AG04450 (cell line): Measurements from ENCODE around the gene SIPA1L3. TPM values are rescaled to one million over a fixed set of nuclear protein-coding genes. Genes with fewer than 3 reads are reported as not detected.

Experiments
- CTCF ChIA-PET: fragments of 300-600, 350-600 bp; formaldehyde crosslinking; extraction: SDS; loops from one replicate; lab custom pipeline; 2022; ENCODE audit warnings: antibody characterized with exemption, inconsistent platforms; lab: Charles Lee
- POLR2A ChIA-PET: fragments of 350-600 bp; formaldehyde crosslinking; extraction: SDS; loops from one replicate; lab custom pipeline; 2021; ENCODE audit warnings: antibody characterized with exemption, inconsistent platforms; lab: Yijun Ruan, JAX
- DNase-seq: peaks from one replicate; pipeline ENCODE4 v3.0.0-alpha.2; 2011; ENCODE audit warnings: low read depth, low spot score
- H3K27ac ChIP-seq: one replicate; pipeline ENCODE4 v1.5.1; 2012; ENCODE audit warnings: low read depth, low read length, control low read depth
- H3K27me3 ChIP-seq: one replicate; pipeline ENCODE4 v1.6.0; 2012; ENCODE audit warnings: low read length; ENCODE audit not compliant: control insufficient read depth, insufficient read depth
- H3K4me3 ChIP-seq: 2 replicates; pipeline ENCODE4 v1.5.1; 2011; ENCODE audit warnings: mild to moderate bottlenecking, low read depth, low read length, control low read depth
- H3K9me3 ChIP-seq: 2 replicates; pipeline ENCODE4 v1.5.1; 2012; ENCODE audit warnings: low read length; ENCODE audit not compliant: control insufficient read depth, insufficient read depth
- CTCF ChIP-seq: IDR thresholded peaks from 2 replicates; pipeline ENCODE4 v1.5.1; 2011; ENCODE audit warnings: low read depth, low read length, control low read depth, inconsistent platforms
- polyA plus RNA-seq: library from polyadenylated mRNA; depleted of rRNA; stranded (reverse); fragments of >200 nt; gene quantifications from 2 replicates; pipeline ENCODE4 v1.2.3, GENCODE V29; 2011

SIPA1L3 gene
- polyA plus RNA-seq, 1 experiment, result 4.9 TPM

- DNase-seq, result no peak
- ChIA-PET POLR2A (interaction anchor here (0.7 kb wide), 1 partner anchor 206 kb away, joined by 5 read pairs; no protein-coding TSS in a partner anchor), CTCF (no interaction called here)
Observed at GRCh38 chr19:38107129-38107528, 200.1 kb downstream of the SIPA1L3 start.

GRCh38 chr19:38111898-38112297 is 204.9 kb downstream of the SIPA1L3 start:
- CTCF ChIA-PET, result no interaction called here

More at GRCh38 chr19:38107129-38107528, 200.1 kb downstream of the SIPA1L3 start:
- Histone ChIP-seq H3K4me3 (no peak overlapping the region), H3K27ac (no peak overlapping the region), H3K9me3 (no peaks in the 10 kb centered on the region; the same call in 1 of the 2 replicates), H3K27me3 (no peaks in the 10 kb centered on the region)
- no peak for TF ChIP-seq CTCF

GRCh38 chr19:38114651-38115050 is 207.6 kb downstream of the SIPA1L3 start:
- no peaks in the 10 kb centered on the region for H3K27me3 ChIP-seq
- peaks cover 4% of the 10 kb centered on the region for H3K9me3 ChIP-seq
- H3K4me3 ChIP-seq, result no peak overlapping the region
- DNase-seq, result no peak
- TF ChIP-seq CTCF, result no peak
- POLR2A ChIA-PET, result no interaction called here
- H3K27ac ChIP-seq, result no peak overlapping the region
- CTCF ChIA-PET, result no interaction called here

More at GRCh38 chr19:38111898-38112297, 204.9 kb downstream of the SIPA1L3 start:
- POLR2A ChIA-PET, result no interaction called here
- H3K4me3 ChIP-seq, result no peak overlapping the region
- DNase-seq, result no peak
- no peak overlapping the region for H3K27ac ChIP-seq
- H3K9me3 ChIP-seq, result no peaks in the 10 kb centered on the region; the same call in 1 of the 2 replicates
- no peak for TF ChIP-seq CTCF
- no peaks in the 10 kb centered on the region for H3K27me3 ChIP-seq

GRCh38 chr19:38115271-38115802 is 208.3 kb downstream of the SIPA1L3 start:
- no peak overlapping the region for H3K4me3 ChIP-seq
- POLR2A ChIA-PET, result no interaction called here
- CTCF ChIA-PET, result interaction anchor here (0.6 kb wide), 1 partner anchor 211 kb away, joined by 5 read pairs; no protein-coding TSS in a partner anchor
- H3K27me3 ChIP-seq, result no peaks in the 10 kb centered on the region
- TF ChIP-seq CTCF, result no peak
- no peak for DNase-seq
- peaks cover 5% of the 10 kb centered on the region for H3K9me3 ChIP-seq
- no peak overlapping the region for H3K27ac ChIP-seq

- Histone ChIP-seq H3K27me3 (no peaks in the 10 kb centered on the region), H3K4me3 (no peak overlapping the region), H3K27ac (no peak overlapping the region), H3K9me3 (peaks cover 5% of the 10 kb centered on the region)
- no peak for DNase-seq
- CTCF ChIA-PET, result interaction anchor here (1.8 kb wide), 1 partner anchor 24 kb away, joined by 4 read pairs; no protein-coding TSS in a partner anchor
- no peak for TF ChIP-seq CTCF
- POLR2A ChIA-PET, result no interaction called here
Observed at GRCh38 chr19:38118176-38118575, 211.2 kb downstream of the SIPA1L3 start.
